T47D (cell line): ENCODE data around the gene UTS2R.
"Not testable (repeated sequence)": the region's sequence is repeated elsewhere in the genome, so short reads cannot be mapped to it uniquely, and the experiment has no call there.

Experiments used
- DNase-seq, 2 experiments: peaks; one replicate each; pipeline versions ENCODE4 v3.0.0 to v3.0.0-alpha.2; 2011 to 2012; ENCODE audit warnings: low read depth in 1 of 2, low spot score in 1 of 2
- JUND ChIP-seq: IDR thresholded peaks from 2 replicates; pipeline ENCODE4 v1.6.1; 2012; ENCODE audit warnings: low read depth
- in situ Hi-C: cut with HindIII; loops from 2 replicates; pipeline ENCODE4 v1.10.0; 2016; ENCODE audit warnings: low sequenced_read_pairs, low pct_unique_long_range_greater_than_20kb

The UTS2R gene

GRCh38 chr17:82408288-82408937, 36.8 kb downstream of the UTS2R start:
- DNase-seq, result no peak
- TF ChIP-seq JUND, result no peak
- in situ Hi-C loops, result no loop called here

DNA sequence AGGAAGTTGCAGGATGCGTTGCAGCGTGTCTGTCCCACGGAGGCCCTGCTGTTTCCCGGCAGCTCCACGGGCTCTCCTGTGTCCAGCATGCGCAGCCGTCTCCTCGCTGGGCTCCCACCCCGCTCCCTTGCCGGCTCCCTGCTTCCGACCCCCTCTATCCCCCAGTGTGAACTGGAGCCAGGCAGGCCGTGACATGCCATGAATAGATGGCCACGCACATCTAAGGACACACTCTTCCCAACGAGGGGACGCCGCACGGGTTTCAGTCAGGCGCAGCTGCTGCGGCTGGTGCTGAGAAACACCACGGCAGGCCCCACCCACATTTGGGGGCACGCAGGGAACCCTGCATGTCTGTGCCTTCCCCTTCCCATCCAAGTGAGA, 37.4 kb downstream of the UTS2R start:
- no peak for TF ChIP-seq JUND
- in situ Hi-C loops, result no loop called here
- no peak for DNase-seq

DNA sequence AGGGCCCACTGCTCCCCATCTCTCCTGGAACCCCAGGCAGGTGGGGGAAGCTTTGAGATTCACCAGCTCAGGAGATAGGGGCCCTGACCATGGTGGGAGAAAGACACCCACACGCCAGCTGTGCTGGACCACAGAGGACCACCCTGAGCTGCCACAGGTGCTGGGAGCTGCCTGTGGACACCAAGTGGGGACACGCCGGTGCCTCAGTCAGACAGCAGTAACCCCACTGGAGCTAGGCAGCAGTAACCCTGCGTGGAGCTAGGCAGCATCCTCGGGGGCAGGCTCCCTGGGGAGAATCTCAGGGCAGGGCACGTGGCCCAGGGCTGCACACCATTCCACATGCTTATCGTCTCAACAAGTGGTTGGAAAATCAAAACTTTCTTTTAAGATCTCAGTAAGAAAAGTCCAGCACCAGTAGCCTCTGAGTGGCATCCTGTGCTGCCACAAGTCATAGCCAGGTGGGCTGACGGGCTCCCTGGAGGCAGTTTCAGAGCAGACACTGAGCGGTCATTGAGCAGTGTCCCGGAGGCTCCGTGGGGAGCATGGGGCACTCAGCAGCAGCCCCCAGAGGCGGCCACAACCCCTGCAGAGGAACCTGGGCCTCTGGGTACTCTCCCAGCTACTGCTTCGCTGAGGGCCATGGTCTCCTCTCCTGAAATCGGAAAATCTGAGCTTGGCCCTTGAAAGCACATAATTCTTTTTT, 38.6 kb downstream of the UTS2R start:
- DNase-seq, result no peak
- TF ChIP-seq JUND, result no peak
- in situ Hi-C loops, result loop anchor here (10.0 kb wide), 1 partner anchor 65 kb away; no protein-coding TSS in a partner anchor

DNA sequence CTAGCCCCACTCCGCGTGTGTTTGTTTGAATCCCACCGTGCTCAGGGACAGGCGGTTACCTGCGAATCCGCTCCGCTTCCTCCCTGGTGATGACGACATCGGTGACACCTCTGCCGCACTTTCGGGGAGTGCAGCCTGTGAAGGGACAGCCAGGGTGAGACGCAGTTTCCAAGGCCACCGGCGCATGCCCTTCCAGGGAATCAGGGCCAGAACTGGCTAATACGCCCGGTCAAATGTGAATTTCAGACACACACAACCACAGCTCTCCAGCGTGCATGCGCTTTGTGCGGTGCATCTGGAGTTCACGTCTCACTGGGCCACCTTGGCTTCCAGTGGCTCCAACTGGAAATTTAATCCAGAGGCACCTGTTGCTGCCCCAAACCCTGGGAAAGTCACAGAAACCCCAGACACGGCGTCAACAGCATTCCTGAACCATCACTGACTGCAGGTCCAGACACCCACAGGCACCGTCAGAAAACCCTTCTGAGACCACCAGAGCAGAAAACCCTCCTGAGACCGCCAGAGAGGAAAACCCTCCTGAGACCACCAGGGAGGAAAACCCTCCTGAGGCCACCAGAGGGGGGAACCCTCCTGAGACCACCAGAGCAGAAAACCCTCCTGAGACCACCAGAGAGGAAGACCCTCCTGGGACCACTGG, 40.0 kb downstream of the UTS2R start:
- in situ Hi-C loops, result loop anchor here (10.0 kb wide), 1 partner anchor 67 kb away; no protein-coding TSS in a partner anchor
- DNase-seq, result no peak
- no peak for TF ChIP-seq JUND

GRCh38 chr17:82412081-82412480, 40.5 kb downstream of the UTS2R start:
- not testable (repeated sequence) for DNase-seq
- in situ Hi-C loops, result loop anchor here (10.0 kb wide), 1 partner anchor 67 kb away; no protein-coding TSS in a partner anchor

DNA sequence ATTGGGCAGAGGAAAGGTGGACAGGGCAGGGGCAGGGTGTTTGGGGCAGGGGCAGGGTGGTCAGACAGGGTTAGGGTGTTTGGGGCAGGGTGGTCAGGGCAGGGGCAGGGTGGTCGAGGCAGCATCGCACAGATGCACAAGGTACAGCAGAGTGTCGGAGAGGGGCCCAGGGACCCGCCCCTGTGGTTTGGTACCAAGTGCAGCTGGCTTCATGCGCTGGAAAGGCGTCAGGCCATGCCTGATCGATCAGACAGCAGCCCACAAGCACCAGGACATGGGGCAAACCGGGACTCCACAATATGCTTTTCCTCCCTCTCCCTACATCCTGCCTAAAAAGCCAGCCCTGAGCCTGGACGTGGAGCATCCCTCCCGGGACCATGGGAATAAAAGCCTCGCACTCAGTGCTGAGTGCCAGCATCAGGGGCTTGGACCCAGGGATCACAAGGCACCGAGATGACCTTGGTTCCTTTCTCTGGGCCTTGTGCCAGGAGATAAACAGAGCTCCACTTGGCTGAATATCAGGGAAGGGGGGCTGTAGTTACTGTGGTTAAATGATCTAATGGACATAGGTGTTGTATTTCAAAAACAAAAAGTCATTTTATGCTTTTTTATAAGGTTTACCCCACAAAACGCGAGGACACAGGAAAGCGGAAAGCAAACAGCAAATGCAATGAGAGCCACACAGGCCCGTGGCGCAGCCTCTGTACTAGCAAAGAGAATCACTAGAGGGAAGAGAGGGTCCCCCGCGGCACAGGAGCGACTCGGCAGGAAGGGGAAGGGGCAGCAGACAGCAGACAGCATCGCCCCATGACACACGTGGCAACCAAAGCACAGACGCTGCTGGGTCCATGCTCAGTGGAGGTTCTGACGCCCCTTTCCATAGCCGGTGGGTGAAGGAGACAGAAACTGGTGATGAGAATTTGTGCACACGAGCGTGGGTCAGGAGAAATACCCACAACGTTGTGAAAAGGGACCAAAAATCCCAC, 41.3 kb downstream of the UTS2R start:
- in situ Hi-C loops, result loop anchor here (10.0 kb wide), 1 partner anchor 68 kb away; no protein-coding TSS in a partner anchor
- DNase-seq, result no peak

GRCh38 chr17:82414548-82415281, 43.1 kb downstream of the UTS2R start:
- in situ Hi-C loops, result loop anchor here (10.0 kb wide), 1 partner anchor 70 kb away; no protein-coding TSS in a partner anchor
- peak; percentile 88 to 98 for DNase-seq
- TF ChIP-seq JUND, result no peak

More for the DNA sequence above, 41.3 kb downstream of the UTS2R start:
- no peak for TF ChIP-seq JUND

- no peak for DNase-seq
- in situ Hi-C loops, result loop anchor here (10.0 kb wide), 1 partner anchor 71 kb away; no protein-coding TSS in a partner anchor
- no peak for TF ChIP-seq JUND
These were observed 43.8 kb downstream of the UTS2R start for GRCh38 chr17:82415336-82415735.

- no peak for TF ChIP-seq JUND
- in situ Hi-C loops, result loop anchor here (10.0 kb wide), 1 partner anchor 71 kb away; no protein-coding TSS in a partner anchor
- no peak for DNase-seq
These were observed 44.2 kb downstream of the UTS2R start for GRCh38 chr17:82415786-82416185.

DNA sequence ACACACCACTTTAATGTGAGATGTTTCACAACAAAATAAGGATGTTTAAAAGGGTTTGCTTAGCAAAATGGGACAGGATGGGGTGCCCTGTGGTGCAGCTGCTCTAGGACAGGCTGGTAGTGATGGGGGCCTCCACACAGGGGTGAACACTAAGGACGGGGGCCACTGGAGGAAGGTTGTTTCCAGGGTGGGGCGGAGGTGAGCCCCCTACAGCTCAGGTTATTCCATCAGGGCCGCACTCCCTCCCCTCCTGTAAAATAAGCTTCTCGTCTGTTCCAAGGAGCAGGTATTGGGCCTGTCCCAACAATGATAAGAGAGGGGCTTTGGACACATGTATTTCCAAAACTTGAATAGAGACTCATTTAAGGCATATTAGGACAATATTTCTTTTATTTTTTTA, 44.7 kb downstream of the UTS2R start:
- DNase-seq, result no peak
- in situ Hi-C loops, result loop anchor here (10.0 kb wide), 1 partner anchor 71 kb away; no protein-coding TSS in a partner anchor
- no peak for TF ChIP-seq JUND

DNA sequence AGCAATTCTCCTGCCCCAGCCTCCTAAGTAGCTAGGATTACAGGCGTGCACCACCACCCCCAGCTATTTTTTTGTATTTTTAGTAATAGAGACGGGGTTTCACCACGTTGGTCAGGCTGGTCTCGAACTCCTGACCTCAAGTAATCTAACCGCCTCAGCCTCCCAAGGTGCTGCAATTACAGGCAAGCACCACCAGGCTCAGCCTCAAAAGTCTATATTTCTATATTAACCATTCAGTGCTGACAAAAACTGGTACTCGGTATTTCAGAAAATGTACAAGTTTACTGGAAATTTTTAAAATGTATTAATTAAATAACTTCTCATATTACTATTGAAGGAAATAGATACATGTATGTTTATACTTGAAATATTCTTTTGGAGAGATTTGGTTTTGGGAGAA, 45.2 kb downstream of the UTS2R start:
- DNase-seq, result no peak
- in situ Hi-C loops, result loop anchor here (10.0 kb wide), 1 partner anchor 72 kb away; no protein-coding TSS in a partner anchor
- TF ChIP-seq JUND, result no peak
